ENCODE measurements around the gene COL6A3. TPM values are rescaled to one million over a fixed set of nuclear protein-coding genes. Genes with fewer than 3 reads are reported as not detected.
A peak's percentile ranks its signal among the peaks of the same experiment; 100 is the strongest.

Gene COL6A3
- total RNA-seq, 4 donors from 2014 or later = 43.1 to 204 (median 62.4) TPM

DNA sequence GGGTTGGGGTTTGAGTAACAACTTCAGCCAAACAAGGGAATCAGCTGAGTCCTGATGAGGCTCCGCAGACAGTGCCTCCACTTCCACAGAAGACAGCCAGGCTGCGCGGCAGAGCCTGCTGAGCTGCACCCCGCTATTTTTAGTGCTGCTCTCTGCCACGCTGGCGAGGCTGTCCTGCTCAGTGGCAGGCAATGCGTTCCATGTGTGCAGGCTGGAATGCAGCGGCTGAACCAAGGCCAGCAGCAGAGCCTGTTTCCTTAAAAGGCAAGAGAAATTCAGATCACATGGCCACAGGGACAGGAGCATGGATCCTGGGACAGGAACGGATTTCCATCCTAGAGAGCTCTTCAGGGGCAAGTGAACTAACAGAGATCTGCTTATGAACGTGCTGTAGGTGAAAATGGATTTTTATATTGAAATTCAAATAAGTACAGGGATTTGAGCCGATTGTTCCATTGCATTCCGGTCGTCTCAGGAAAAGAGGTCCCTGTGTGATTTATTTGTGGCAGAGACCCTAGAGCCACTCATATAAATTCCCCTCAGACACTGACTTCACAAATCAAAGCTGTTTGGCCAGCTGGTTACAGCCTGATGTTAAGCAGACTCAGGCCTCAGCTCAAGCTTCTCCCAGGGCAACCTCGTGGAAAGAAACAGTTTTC lies 98.7 kb downstream of the COL6A3 start:
- TF ChIP-seq POLR2A (IDR thresholded peaks at IDR 0.05) = no peak
- TF ChIP-seq, protein P1, sequence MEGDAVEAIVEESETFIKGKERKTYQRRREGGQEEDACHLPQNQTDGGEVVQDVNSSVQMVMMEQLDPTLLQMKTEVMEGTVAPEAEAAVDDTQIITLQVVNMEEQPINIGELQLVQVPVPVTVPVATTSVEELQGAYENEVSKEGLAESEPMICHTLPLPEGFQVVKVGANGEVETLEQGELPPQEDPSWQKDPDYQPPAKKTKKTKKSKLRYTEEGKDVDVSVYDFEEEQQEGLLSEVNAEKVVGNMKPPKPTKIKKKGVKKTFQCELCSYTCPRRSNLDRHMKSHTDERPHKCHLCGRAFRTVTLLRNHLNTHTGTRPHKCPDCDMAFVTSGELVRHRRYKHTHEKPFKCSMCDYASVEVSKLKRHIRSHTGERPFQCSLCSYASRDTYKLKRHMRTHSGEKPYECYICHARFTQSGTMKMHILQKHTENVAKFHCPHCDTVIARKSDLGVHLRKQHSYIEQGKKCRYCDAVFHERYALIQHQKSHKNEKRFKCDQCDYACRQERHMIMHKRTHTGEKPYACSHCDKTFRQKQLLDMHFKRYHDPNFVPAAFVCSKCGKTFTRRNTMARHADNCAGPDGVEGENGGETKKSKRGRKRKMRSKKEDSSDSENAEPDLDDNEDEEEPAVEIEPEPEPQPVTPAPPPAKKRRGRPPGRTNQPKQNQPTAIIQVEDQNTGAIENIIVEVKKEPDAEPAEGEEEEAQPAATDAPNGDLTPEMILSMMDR (IDR thresholded peaks at IDR 0.05) = no peak
- WGBS, 2 donors = 15 to 22% methylated on average over 14 of the region's 14 CpGs
- no peak overlapping the region for H3K4me3 ChIP-seq (ENCODE audit: low read depth, poor library complexity, severe bottlenecking)
- peak; percentile 84 to 96 for DNase-seq (ENCODE audit: low spot score in 2 of 2)
- intact Hi-C loops (cut with DNase I; ENCODE audit: low total_unique reads) = no loop called here

DNA sequence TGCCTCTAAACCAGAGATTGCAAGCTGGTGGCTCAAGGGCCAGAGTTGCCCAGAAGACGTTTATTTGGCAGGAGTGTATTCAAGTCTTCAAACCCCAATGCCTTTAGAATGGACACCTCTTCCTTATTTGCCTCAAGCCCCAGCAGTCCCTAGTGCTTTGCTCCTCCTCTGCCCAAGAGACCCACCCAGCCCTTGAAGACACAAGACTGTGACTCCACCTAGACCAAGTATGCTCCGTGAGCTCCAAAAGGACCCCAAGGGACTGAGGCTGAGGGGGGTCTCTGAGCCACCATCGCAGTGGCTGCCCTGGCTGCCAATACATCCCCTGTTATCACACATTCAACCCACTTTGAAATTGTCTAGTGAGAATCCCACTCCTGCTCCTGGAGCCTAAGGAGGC lies 99.3 kb downstream of the COL6A3 start:
- TF ChIP-seq POLR2A (IDR thresholded peaks at IDR 0.05) = no peak
- TF ChIP-seq, protein P1 (IDR thresholded peaks at IDR 0.05) = no peak
- WGBS, 2 donors = 48 to 49% methylated on average over 3 of the region's 3 CpGs
- intact Hi-C loops (cut with DNase I; ENCODE audit: low total_unique reads) = no loop called here
- no peak overlapping the region for H3K4me3 ChIP-seq (ENCODE audit: low read depth, poor library complexity, severe bottlenecking)
- DNase-seq (ENCODE audit: low spot score in 2 of 2) = no peak

DNA sequence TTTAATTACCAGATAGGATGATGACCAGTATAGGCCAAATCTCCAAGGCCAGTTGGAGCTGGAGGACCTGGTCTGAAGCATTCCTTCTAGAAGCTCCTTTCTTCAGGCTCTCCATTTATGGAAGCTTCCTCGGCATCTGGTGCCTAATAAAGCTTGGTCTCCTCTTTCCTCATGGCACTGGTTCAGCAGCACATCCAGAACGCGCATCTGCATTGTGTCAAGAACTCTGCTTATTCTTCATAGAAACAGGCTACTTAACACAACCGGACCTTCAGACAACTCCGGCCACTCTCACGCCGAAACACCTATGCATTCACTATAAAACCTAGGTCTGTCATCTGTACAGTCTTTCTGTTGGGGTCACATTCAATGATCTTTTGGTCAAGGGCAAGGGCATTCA lies 99.8 kb downstream of the COL6A3 start:
- 84 to 88% methylated on average over 7 of the region's 7 CpGs for WGBS, 2 donors
- TF ChIP-seq, protein P1 (IDR thresholded peaks at IDR 0.05) = no peak
- TF ChIP-seq POLR2A (IDR thresholded peaks at IDR 0.05) = no peak
- no peak overlapping the region for H3K4me3 ChIP-seq (ENCODE audit: low read depth, poor library complexity, severe bottlenecking)
- no peak for DNase-seq (ENCODE audit: low spot score in 2 of 2)
- intact Hi-C loops (cut with DNase I; ENCODE audit: low total_unique reads) = no loop called here

DNA sequence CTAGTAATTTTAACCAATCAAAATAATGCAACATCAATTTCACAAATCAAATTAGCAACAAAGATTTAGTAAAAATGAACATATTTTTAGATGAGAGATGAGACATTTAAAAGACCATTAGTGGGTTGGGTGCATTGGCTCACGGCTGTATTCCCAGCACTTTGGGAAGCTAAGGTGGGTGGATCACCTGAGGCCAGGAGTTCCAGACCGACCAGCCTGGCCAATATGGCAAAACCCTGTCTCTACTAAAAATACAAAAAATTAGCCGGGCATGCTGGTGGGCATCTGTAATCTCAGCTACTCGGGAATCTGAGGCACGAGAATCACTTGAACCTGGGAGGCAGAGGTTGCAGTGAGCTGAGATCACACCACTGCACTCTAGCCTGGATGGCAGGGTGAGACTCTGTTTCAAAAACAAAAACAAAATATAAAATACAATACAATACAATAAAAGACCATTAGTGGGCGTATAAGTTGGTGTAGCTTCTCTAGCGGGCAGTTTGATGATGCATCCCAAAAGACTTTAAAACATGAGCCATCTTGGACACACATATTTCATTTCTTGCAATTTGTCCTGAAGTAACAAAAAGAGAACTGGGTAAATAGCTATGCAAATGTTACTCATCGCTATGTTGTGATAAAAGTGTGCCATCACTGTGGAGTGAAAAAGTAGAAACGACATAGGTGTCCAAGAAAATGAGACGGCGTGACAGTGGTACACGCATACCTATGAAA lies 101.8 kb downstream of the COL6A3 start:
- H3K4me3 ChIP-seq (ENCODE audit: low read depth, poor library complexity, severe bottlenecking) = no peak overlapping the region
- 86 to 93% methylated on average over 12 of the region's 12 CpGs for WGBS, 2 donors
- intact Hi-C loops (cut with DNase I; ENCODE audit: low total_unique reads) = no loop called here
- TF ChIP-seq POLR2A (IDR thresholded peaks at IDR 0.05) = no peak
- TF ChIP-seq, protein P1 (IDR thresholded peaks at IDR 0.05) = no peak
- DNase-seq (ENCODE audit: low spot score in 2 of 2) = no peak

DNA sequence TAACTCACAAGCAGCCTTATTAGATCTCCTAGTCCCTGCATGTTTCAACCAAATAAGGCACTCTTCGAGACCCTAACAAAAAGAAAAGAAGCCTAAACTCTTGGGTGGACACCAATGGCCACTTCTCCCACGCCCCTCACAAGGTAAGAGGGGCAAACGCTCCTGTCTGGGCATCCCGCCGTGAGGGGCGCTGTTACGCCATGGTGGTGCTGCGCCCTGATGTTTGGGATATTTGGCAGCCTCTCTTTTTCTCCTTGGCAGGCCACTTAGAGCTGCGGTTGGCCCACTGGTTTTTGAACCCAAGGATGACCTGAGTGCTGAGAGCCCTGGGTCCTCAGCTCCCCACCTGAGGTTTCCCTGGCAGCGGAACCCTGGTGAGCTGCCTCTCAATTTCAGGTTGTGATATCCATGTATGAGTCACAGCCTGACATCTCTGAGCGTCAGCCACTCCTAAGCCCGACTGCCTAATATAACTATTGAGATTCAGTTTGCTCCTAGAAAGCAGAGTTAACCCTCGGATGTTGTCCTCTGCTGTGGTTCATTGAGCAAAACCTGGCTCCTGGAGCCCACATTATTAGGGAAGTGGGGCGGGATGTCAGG lies 103.3 kb downstream of the COL6A3 start:
- intact Hi-C loops (cut with DNase I; ENCODE audit: low total_unique reads) = no loop called here
- TF ChIP-seq, protein P1 (IDR thresholded peaks at IDR 0.05) = no peak
- TF ChIP-seq POLR2A (IDR thresholded peaks at IDR 0.05) = no peak
- WGBS, 2 donors = 86 to 88% methylated on average over 14 of the region's 14 CpGs
- H3K4me3 ChIP-seq (ENCODE audit: low read depth, poor library complexity, severe bottlenecking) = no peak overlapping the region
- no peak for DNase-seq (ENCODE audit: low spot score in 2 of 2)

All from lower leg skin (tissue), 4 donors.